Activated CD4-positive, alpha-beta T cell treated with anti-CD3 and anti-CD28 coated beads, Interleukin-2, amount 50 U/mL, for 48 hours (primary cell): ENCODE results near the gene DLGAP3.
"Not testable (repeated sequence)": the region's sequence is repeated elsewhere in the genome, so short reads cannot be mapped to it uniquely, and the experiment has no call there.

Experiments
- DNase-seq, 2 experiments: peaks; one replicate each; pipeline ENCODE4 v3.0.0-alpha.2; 2020

Gene DLGAP3

GRCh38 chr1:34827341-34827941 lies 102.0 kb downstream of the DLGAP3 start:
- DNase-seq: no peak

GRCh38 chr1:34825455-34826091 lies 103.9 kb downstream of the DLGAP3 start:
- DNase-seq: no peak

GRCh38 chr1:34824817-34825454 lies 104.5 kb downstream of the DLGAP3 start:
- DNase-seq: no peak

GRCh38 chr1:34822202-34822601 lies 107.2 kb downstream of the DLGAP3 start:
- no peak for DNase-seq

GRCh38 chr1:34818862-34819261 lies 110.6 kb downstream of the DLGAP3 start:
- not testable (repeated sequence) for DNase-seq

- no peak for DNase-seq
These were observed 112.7 kb downstream of the DLGAP3 start for GRCh38 chr1:34816778-34817177.

- no peak for DNase-seq
These were observed 113.1 kb downstream of the DLGAP3 start for GRCh38 chr1:34816332-34816731.
